Nucleus accumbens (tissue), 56 donors: ENCODE results near the gene SUSD6.
A peak's percentile ranks its signal among the peaks of the same experiment; 100 is the strongest.

Experiments
- DNase-seq, 56 donors: peaks; one replicate each; lab custom pipeline; 2025; lab: John Stamatoyannopoulos, UW

The SUSD6 gene

GRCh38 chr14:69667938-69668335, 56.5 kb downstream of the SUSD6 start:
- DNase-seq: no peak

- no peak for DNase-seq
Measured at GRCh38 chr14:69669375-69669774, 58.0 kb downstream of the SUSD6 start.

GRCh38 chr14:69670093-69670492, 58.7 kb downstream of the SUSD6 start:
- DNase-seq: no peak

- no peak for DNase-seq
Measured at GRCh38 chr14:69671365-69672030, 60.1 kb downstream of the SUSD6 start.

GRCh38 chr14:69672356-69672755, 61.0 kb downstream of the SUSD6 start:
- DNase-seq: no peak

GRCh38 chr14:69673104-69673503, 61.7 kb downstream of the SUSD6 start:
- DNase-seq: no peak

- DNase-seq: no peak
Measured at GRCh38 chr14:69673578-69674305, 62.3 kb downstream of the SUSD6 start.

GRCh38 chr14:69674546-69675244, 63.3 kb downstream of the SUSD6 start:
- DNase-seq: no peak

- no peak for DNase-seq
Measured at GRCh38 chr14:69675245-69675583, 63.8 kb downstream of the SUSD6 start.

- DNase-seq: no peak
Measured at GRCh38 chr14:69675877-69676416, 64.6 kb downstream of the SUSD6 start.

- no peak for DNase-seq
Measured at GRCh38 chr14:69676723-69677122, 65.3 kb downstream of the SUSD6 start.

GRCh38 chr14:69680297-69680696, 68.9 kb downstream of the SUSD6 start:
- DNase-seq: no peak

- DNase-seq: no peak
Measured at GRCh38 chr14:69682136-69682535, 70.7 kb downstream of the SUSD6 start.

- no peak for DNase-seq
Measured at GRCh38 chr14:69682621-69683263, 71.3 kb downstream of the SUSD6 start.

- no peak for DNase-seq
Measured at GRCh38 chr14:69683971-69684370, 72.6 kb downstream of the SUSD6 start.

- peak in 6 of 56 donors; percentile 4 to 20 (median 14) for DNase-seq
Measured at GRCh38 chr14:69684461-69685217, 73.2 kb downstream of the SUSD6 start.

GRCh38 chr14:69685218-69685616, 73.8 kb downstream of the SUSD6 start:
- DNase-seq: peak in 1 of 56 donors; percentile 10

GRCh38 chr14:69685716-69686115, 74.3 kb downstream of the SUSD6 start:
- peak in 44 of 56 donors; percentile 8 to 83 (median 36) for DNase-seq

GRCh38 chr14:69687606-69688298, 76.4 kb downstream of the SUSD6 start:
- DNase-seq: no peak

GRCh38 chr14:69688299-69688649, 76.9 kb downstream of the SUSD6 start:
- DNase-seq: peak in 45 of 56 donors; percentile 10 to 79 (median 51)
